Panc1 (cell line): ENCODE results near the gene DCAF8. TPM values are rescaled to one million over a fixed set of nuclear protein-coding genes. Genes with fewer than 3 reads are reported as not detected.

ENCODE experiments used
- ATAC-seq: fragments of 200-7000 bp; cut with Tn5 transposase; 2 replicates; pipeline ENCODE4 v1.9.1; 2020; ENCODE audit warnings: mild to moderate bottlenecking, moderate library complexity
- BruUV-seq: library from RNA; stranded (reverse); fragments of 400-500 nt; replicated peaks from 2 replicates; lab custom pipeline; 2021; lab: Mats Ljungman, UMichigan
- CTCF ChIA-PET: fragments of 300-600 bp; sonication (Branson Sonifier 250); formaldehyde crosslinking; loops from one replicate; lab custom pipeline; 2022; ENCODE audit warnings: antibody characterized with exemption; lab: Charles Lee
- POLR2A ChIA-PET: fragments of 300-600 bp; sonication (Branson Sonifier 250); formaldehyde crosslinking; loops from one replicate; lab custom pipeline; 2022; ENCODE audit warnings: antibody characterized with exemption; lab: Charles Lee
- DNase-seq: peaks from one replicate; pipeline ENCODE4 v3.0.0-alpha.2; 2010; ENCODE audit warnings: low read depth, low spot score
- H3K27ac ChIP-seq: 2 replicates; pipeline ENCODE4 v1.5.1; 2011; ENCODE audit warnings: mild to moderate bottlenecking, low read length, inconsistent platforms
- H3K27me3 ChIP-seq: fragments of 200-500 bp; sonication (Bioruptor generic); 2 replicates; pipeline ENCODE4 v1.6.0; 2014; ENCODE audit warnings: low read length, inconsistent platforms; ENCODE audit not compliant: control insufficient read depth, insufficient read depth
- H3K36me3 ChIP-seq: fragments of 200-500 bp; sonication (Bioruptor generic); 2 replicates; pipeline ENCODE4 v1.5.1; 2014; ENCODE audit warnings: inconsistent platforms, mild to moderate bottlenecking, low read length, moderate library complexity; ENCODE audit not compliant: control insufficient read depth, insufficient read depth
- H3K4me1 ChIP-seq: 2 replicates; pipeline ENCODE4 v1.5.1; 2011; ENCODE audit warnings: inconsistent platforms, mild to moderate bottlenecking, low read length, moderate library complexity; ENCODE audit not compliant: control insufficient read depth, insufficient read depth
- H3K4me3 ChIP-seq, 2 experiments: 2 replicates each; pipeline ENCODE4 v1.5.1; 2011 to 2012; ENCODE audit warnings: low read depth in 2 of 2, low read length in 2 of 2, mild to moderate bottlenecking in 2 of 2, inconsistent platforms in 1 of 2, moderate library complexity in 1 of 2
- H3K9me3 ChIP-seq: fragments of 200-500 bp; sonication (Bioruptor generic); 2 replicates; pipeline ENCODE4 v1.5.1; 2014; ENCODE audit warnings: low read depth, mild to moderate bottlenecking, inconsistent platforms, low read length, moderate library complexity; ENCODE audit not compliant: control insufficient read depth, insufficient read depth
- CTCF ChIP-seq: fragments of 450-650 bp; IDR thresholded peaks from 2 replicates; pipeline ENCODE4 v1.5.1; 2017; ENCODE audit warnings: mild to moderate bottlenecking
- POLR2AphosphoS5 ChIP-seq: IDR thresholded peaks from 2 replicates; pipeline ENCODE4 v1.6.1; 2012; ENCODE audit warnings: mild to moderate bottlenecking, low read depth, low read length, moderate library complexity
- REST ChIP-seq, 2 experiments: IDR thresholded peaks; 2 replicates each; pipeline ENCODE4 v1.6.1; 2011 to 2012; ENCODE audit warnings: low read depth in 2 of 2, control low read depth in 1 of 2, low read length in 1 of 2, mild to moderate bottlenecking in 1 of 2, moderate library complexity in 1 of 2; ENCODE audit not compliant: insufficient read depth in 1 of 2
- SIN3A ChIP-seq: IDR thresholded peaks from 2 replicates; pipeline ENCODE4 v1.6.1; 2012; ENCODE audit warnings: low read depth, mild to moderate bottlenecking, low read length, moderate library complexity, borderline replicate concordance; ENCODE audit not compliant: insufficient read depth
- TCF7L2 ChIP-seq: IDR thresholded peaks from 2 replicates; pipeline ENCODE4 v1.6.1; 2011; ENCODE audit warnings: mild to moderate bottlenecking, low read depth, low read length, inconsistent platforms
- in situ Hi-C: cut with HindIII; loops from 2 replicates; pipeline ENCODE4 v1.10.0; 2016; ENCODE audit warnings: low sequenced_read_pairs, low pct_unique_long_range_greater_than_20kb
- intact Hi-C: fragments of 100-400 bp; cut with micrococcal nuclease; formaldehyde crosslinking; loops from one replicate; pipeline ENCODE4 v1.10.0; 2022; ENCODE audit not compliant: unreplicated experiment
- total RNA-seq: library from RNA; stranded (reverse); gene quantifications from one replicate; pipeline ENCODE4 v1.2.1, GENCODE V29; 2021; ENCODE audit not compliant: unreplicated experiment

DCAF8 gene
- total RNA-seq, 1 experiment from 2014 or later, result 127 TPM

GRCh38 chr1:160208557-160209320, 53.6 kb downstream of the DCAF8 start:
- peaks cover 17% of the 10 kb centered on the region for H3K4me1 ChIP-seq
- in situ Hi-C loops, result no loop called here
- no peaks in the 10 kb centered on the region for H3K9me3 ChIP-seq
- ChIA-PET POLR2A (no interaction called here), CTCF (interaction anchor here (0.6 to 1.4 kb wide), 2 partner anchors 15 to 18 kb away, joined by 3 read pairs; no protein-coding TSS in a partner anchor)
- BruUV-seq, result no TSS peak
- TF ChIP-seq POLR2AphosphoS5, result no peak
- no peak for TF ChIP-seq CTCF
- no peak for TF ChIP-seq SIN3A
- no peak for TF ChIP-seq REST (IDR thresholded peaks at IDR 0.05; ENCODE audit: insufficient read depth in 1 of 2, low read depth in 2 of 2, low read length in 1 of 2)
- TF ChIP-seq TCF7L2, result no peak
- no peak overlapping the region for H3K27ac ChIP-seq
- no peak for ATAC-seq
- H3K4me3 ChIP-seq, result no peak overlapping the region
- intact Hi-C loops, result no loop called here
- DNase-seq, result no peak
- H3K36me3 ChIP-seq, result peaks cover 5% of the 10 kb centered on the region
- H3K27me3 ChIP-seq, result no peaks in the 10 kb centered on the region

- POLR2A ChIA-PET, result no interaction called here
- in situ Hi-C loops, result no loop called here
- no peak overlapping the region for H3K27ac ChIP-seq
These were observed 54.4 kb downstream of the DCAF8 start for GRCh38 chr1:160207771-160208556.

More at GRCh38 chr1:160207771-160208556, 54.4 kb downstream of the DCAF8 start:
- peaks cover 5% of the 10 kb centered on the region for H3K36me3 ChIP-seq
- H3K27me3 ChIP-seq, result no peaks in the 10 kb centered on the region
- peaks cover 17% of the 10 kb centered on the region for H3K4me1 ChIP-seq
- ATAC-seq (no peak), DNase-seq (no peak)
- H3K4me3 ChIP-seq, result no peak overlapping the region
- CTCF ChIA-PET, result interaction anchor here (0.6 to 1.4 kb wide), 2 partner anchors 15 to 17 kb away, joined by 3 read pairs; no protein-coding TSS in a partner anchor
- H3K9me3 ChIP-seq, result no peaks in the 10 kb centered on the region
- intact Hi-C loops, result no loop called here
- no TSS peak for BruUV-seq
- TF ChIP-seq SIN3A (no peak), REST (IDR thresholded peaks at IDR 0.05; ENCODE audit: insufficient read depth in 1 of 2, low read depth in 2 of 2, low read length in 1 of 2) (no peak), POLR2AphosphoS5 (no peak), TCF7L2 (no peak), CTCF (no peak)
